Small intestine (tissue), 7 donors: ENCODE results near the gene KPTN. TPM values are rescaled to one million over a fixed set of nuclear protein-coding genes. Genes with fewer than 3 reads are reported as not detected.

ENCODE experiments used
- DNase-seq, 2 donors: peaks; one replicate each; pipeline versions ENCODE4 v3.0.0 to v3.0.0-alpha.2; 2013
- FAIRE-seq: peaks from 2 replicates; lab custom pipeline; 2012; peaks lifted over from hg19 to GRCh38; lab: Jason Lieb, UNC
- H3K27ac ChIP-seq, 3 donors: one replicate each; pipeline ENCODE4 v1.5.1; 2013; ENCODE audit warnings: low read length in 2 of 3, mild to moderate bottlenecking in 2 of 3, control low read depth in 1 of 3, inconsistent platforms in 1 of 3, low read depth in 1 of 3, moderate library complexity in 1 of 3
- H3K27me3 ChIP-seq, 3 donors: one replicate each; pipeline ENCODE4 v1.6.1; 2013; ENCODE audit warnings: low read length in 3 of 3, inconsistent platforms in 1 of 3; ENCODE audit not compliant: control insufficient read depth in 3 of 3, insufficient read depth in 3 of 3
- H3K36me3 ChIP-seq, 3 donors: one replicate each; pipeline ENCODE4 v1.6.1; 2013; ENCODE audit warnings: low read length in 3 of 3, inconsistent platforms in 1 of 3, low read depth in 1 of 3, mild to moderate bottlenecking in 1 of 3, moderate library complexity in 1 of 3; ENCODE audit not compliant: control insufficient read depth in 3 of 3, insufficient read depth in 2 of 3
- H3K4me1 ChIP-seq, 3 donors: one replicate each; pipeline ENCODE4 v1.6.1; 2013; ENCODE audit warnings: low read length in 2 of 3, inconsistent platforms in 1 of 3, low read depth in 1 of 3, mild to moderate bottlenecking in 1 of 3, moderate library complexity in 1 of 3; ENCODE audit not compliant: control insufficient read depth in 3 of 3, insufficient read depth in 2 of 3
- H3K4me3 ChIP-seq, 3 donors: one replicate each; pipeline ENCODE4 v1.5.1; 2013; ENCODE audit warnings: low read length in 3 of 3, control low read depth in 1 of 3, inconsistent platforms in 1 of 3, low read depth in 1 of 3, mild to moderate bottlenecking in 1 of 3, moderate library complexity in 1 of 3
- H3K9me3 ChIP-seq, 2 donors: one replicate each; pipeline ENCODE4 v1.6.1; 2013; ENCODE audit warnings: low read depth in 1 of 2, low read length in 1 of 2; ENCODE audit not compliant: control insufficient read depth in 2 of 2, insufficient read depth in 1 of 2
- WGBS, 3 donors: extraction: QIAGEN DNeasy Blood & Tissue Kit; methylation state at CpG; one replicate each; pipeline ENCODE4 v1.1.7; 2013; 5-methylcytosine and 5-hydroxymethylcytosine counted together
- polyA plus RNA-seq, 4 donors: library from polyadenylated mRNA; stranded (reverse) in 3 of 4; unstranded in 1 of 4; fragments of 200-250 nt in 3 of 4; fragments of 120-200 nt in 1 of 4; gene quantifications; one replicate each; pipeline versions ENCODE4 v1.2.1 to v1.2.3, GENCODE V29; 2013
- donor health status: healthy with polysubstance abuse.
- donor health status: control.
- donor health status: control.
- donor health status: Bipolar disorder and iron deficiency.
- donor health status: healthy.

Gene KPTN
- polyA plus RNA-seq, 4 donors, result 6.3 to 42.7 (median 27.4) TPM

DNA sequence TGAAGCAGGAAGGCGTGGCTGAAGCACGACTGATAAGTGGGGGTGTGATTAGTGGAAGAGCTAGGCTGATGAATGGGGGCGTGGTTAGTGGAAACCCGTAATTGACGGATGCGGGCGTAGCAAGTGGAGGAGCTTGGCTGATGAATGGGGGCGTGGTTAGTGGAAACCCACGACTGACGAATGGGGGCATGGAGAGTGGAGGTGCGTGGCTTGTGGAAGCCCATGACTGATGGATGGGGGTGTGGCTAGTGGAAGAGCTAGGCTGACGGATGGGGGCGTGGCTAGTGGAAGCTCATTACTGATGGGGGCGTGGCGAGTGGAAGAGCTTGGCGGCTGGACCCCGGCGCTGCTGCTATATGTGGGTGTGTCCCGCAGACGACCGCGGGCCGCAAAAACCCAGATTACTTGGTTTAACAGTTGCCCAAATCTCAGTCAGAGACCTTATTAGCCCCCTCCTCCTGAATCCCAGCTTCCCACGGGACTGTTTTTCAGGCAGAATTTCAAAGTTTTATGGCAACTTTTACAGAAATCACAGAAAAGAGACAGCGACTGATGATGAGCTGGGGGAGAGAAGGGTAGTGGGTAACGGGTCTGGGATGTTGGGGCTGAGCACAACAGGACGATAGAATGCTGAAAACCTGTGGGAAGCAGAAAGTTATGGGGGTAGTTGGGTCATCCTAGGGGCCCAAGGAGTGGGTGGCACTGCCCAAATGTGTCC, 55.7 kb downstream of the KPTN start:
- Histone ChIP-seq H3K27ac (peak overlapping the region in 1 of 3 donors; percentile 55), H3K4me3 (no peak overlapping the region), H3K36me3 (no peaks in the 10 kb centered on the region), H3K9me3 (peaks cover 0 to 3% of the 10 kb centered on the region in 2 donors), H3K27me3 (peaks cover 0 to 69% (median 16%) of the 10 kb centered on the region in 3 donors), H3K4me1 (peaks cover 0 to 20% (median 6%) of the 10 kb centered on the region in 3 donors)
- FAIRE-seq, result no peak
- DNase-seq, result peak; percentile 64 to 73
- WGBS, 3 donors, result 1 to 2% (median 1%) methylated on average over 26 to 27 of the region's 27 CpGs

DNA sequence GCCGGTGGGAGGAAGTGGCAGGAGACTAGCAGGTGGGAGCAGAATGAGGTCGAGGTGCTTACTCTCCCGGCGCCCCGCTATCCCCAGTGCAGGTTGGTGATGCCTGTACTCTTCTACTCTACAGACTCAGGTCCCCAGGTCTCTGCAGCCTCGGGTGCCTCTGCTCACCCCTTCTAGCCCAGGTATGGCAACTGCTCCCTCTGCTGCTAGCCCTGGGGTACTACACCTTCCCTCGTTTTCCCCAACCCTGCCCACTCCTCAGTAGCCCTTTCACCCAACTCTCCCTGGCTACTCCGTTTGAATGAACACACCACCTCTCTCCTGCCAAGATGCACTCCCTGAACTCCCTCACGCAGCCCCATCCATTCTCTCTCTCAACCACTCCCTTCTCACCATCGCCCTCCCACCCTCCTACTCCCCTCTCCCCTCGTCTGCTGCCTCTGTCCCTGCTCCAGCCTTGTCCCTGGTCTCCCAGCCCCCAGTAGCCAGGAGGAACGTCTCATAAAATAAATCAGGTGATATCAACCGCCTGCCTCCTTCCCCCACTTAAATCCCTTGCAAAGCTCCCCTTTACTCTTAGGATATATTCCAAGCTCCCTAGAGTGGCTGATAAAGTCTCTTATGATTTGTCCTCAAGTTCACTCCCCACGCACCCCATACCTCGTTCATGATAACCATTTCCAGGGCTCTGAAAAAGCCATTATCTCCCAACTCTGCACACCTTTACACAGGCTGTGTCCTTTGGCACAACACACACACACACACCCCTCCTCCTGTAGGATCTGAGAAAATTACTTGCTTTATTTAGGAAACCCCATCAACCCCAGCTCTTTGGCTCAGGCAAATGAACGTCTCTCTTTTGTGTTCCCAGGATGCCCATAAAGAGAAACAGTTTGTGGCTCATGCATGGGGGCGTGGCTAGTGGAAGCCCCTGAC, 56.5 kb downstream of the KPTN start:
- Histone ChIP-seq H3K4me1 (peaks cover 0 to 20% (median 6%) of the 10 kb centered on the region in 3 donors), H3K4me3 (no peak overlapping the region), H3K27ac (peak overlapping the region in 1 of 3 donors; percentile 55), H3K9me3 (peaks cover 0 to 3% of the 10 kb centered on the region in 2 donors), H3K27me3 (peaks cover 2 to 71% (median 16%) of the 10 kb centered on the region in 3 donors), H3K36me3 (no peaks in the 10 kb centered on the region)
- DNase-seq, result peak; percentile 48 to 65
- WGBS, 3 donors, result 1 to 4% (median 4%) methylated on average over 16 to 17 of the region's 17 CpGs
- no peak for FAIRE-seq

Other genes starting within 250 kb of the KPTN start
- 10 to 100 TPM; 12.1 to 23.0 (median 22.1) TPM for gene CCDC9, start 227.7 kb downstream of the KPTN start, polyA plus RNA-seq
- 1 to 10 TPM; 5.8 to 7.3 (median 6.3) TPM for gene INAFM1, start 209.3 kb downstream of the KPTN start, polyA plus RNA-seq
- 1 to 10 TPM in 3 of 4 donors, under 1 TPM in 1; 0.67 to 8.6 (median 1.6) TPM for gene C5AR1, start 174.4 kb downstream of the KPTN start, polyA plus RNA-seq
- gene C5AR2, start 152.0 kb downstream of the KPTN start, polyA plus RNA-seq, result under 1 TPM in 2 of 4 donors, not detected in 2; 0.10 to 0.91 TPM
- gene DHX34, start 134.9 kb downstream of the KPTN start, polyA plus RNA-seq, result 10 to 100 TPM in 2 of 4 donors, 1 to 10 TPM in 2; 6.5 to 13.9 (median 9.4) TPM
- 10 to 100 TPM in 1 of 4 donors, 1 to 10 TPM in 2, not detected in 1; 4.6 to 11.2 (median 4.8) TPM for gene MEIS3, start 64.7 kb downstream of the KPTN start, polyA plus RNA-seq
- under 1 TPM in 2 of 4 donors, not detected in 2; 0.12 to 0.92 TPM for gene SLC8A2, start 12.3 kb downstream of the KPTN start, polyA plus RNA-seq
- gene NAPA, start 30.8 kb upstream of the KPTN start, polyA plus RNA-seq, result 100 to 1,000 TPM in 3 of 4 donors, 10 to 100 TPM in 1; 76.4 to 119 (median 107) TPM
- gene ZNF541, start 88.9 kb upstream of the KPTN start, polyA plus RNA-seq, result under 1 TPM in 2 of 4 donors, not detected in 2; 0.10 to 0.30 TPM
- 10 to 100 TPM in 1 of 4 donors, 1 to 10 TPM in 3; 4.3 to 10.9 (median 8.4) TPM for gene BICRA, start 124.9 kb upstream of the KPTN start, polyA plus RNA-seq
- 10 to 100 TPM in 2 of 4 donors, 1 to 10 TPM in 1, under 1 TPM in 1; 0.89 to 35.1 (median 12.4) TPM for gene EHD2, start 229.2 kb upstream of the KPTN start, polyA plus RNA-seq